ENCODE results near the gene NSMCE4A. TPM values are rescaled to one million over a fixed set of nuclear protein-coding genes. Genes with fewer than 3 reads are reported as not detected.

Gene NSMCE4A
- total and polyA plus RNA-seq, 2 donors (not counting 3 experiments of a cell fraction or from before 2014, with no cell fraction given), result 36.8 to 51.0 TPM

GRCh38 chr10:122022276-122022675 is 47.3 kb upstream of the NSMCE4A start:
- Histone ChIP-seq H3K4me3 (replicated peaks in 1 of 3; ENCODE audit: insufficient read depth in 1 of 3, low read depth in 1 of 3, low read length in 3 of 3) (no peak overlapping the region), H3K9me1 (replicated peaks; ENCODE audit: control insufficient read depth, extremely low read depth, insufficient read depth, low read length) (no peaks in the 10 kb centered on the region), H3K27ac (ENCODE audit: insufficient read depth, low read depth, low read length) (no peak overlapping the region), H3K9me3 (replicated peaks; ENCODE audit: control insufficient read depth, insufficient read depth, low read length) (no peaks in the 10 kb centered on the region), H3K79me2 (ENCODE audit: control insufficient read depth, insufficient read depth, low read length) (no peaks in the 10 kb centered on the region), H3K27me3 (ENCODE audit: control insufficient read depth in 2 of 2, insufficient read depth in 2 of 2, low read length in 2 of 2) (peaks cover 11 to 14% of the 10 kb centered on the region in 2 experiments), H3K36me3 (ENCODE audit: control insufficient read depth in 2 of 2, extremely low read depth in 1 of 2, insufficient read depth in 2 of 2, low read length in 2 of 2) (no peaks in the 10 kb centered on the region), H3K9ac (replicated peaks; ENCODE audit: extremely low read depth, insufficient read depth, low read length) (no peak overlapping the region), H3K4me1 (ENCODE audit: control insufficient read depth, extremely low read depth, insufficient read depth, low read length) (no peaks in the 10 kb centered on the region), H4K20me1 (replicated peaks; ENCODE audit: control insufficient read depth, extremely low read depth, insufficient read depth, low read length) (no peaks in the 10 kb centered on the region), H3K4me2 (ENCODE audit: insufficient read depth, low read length) (no peak overlapping the region), H2AFZ (ENCODE audit: low read depth, low read length) (no peak overlapping the region)
- POLR2A ChIA-PET, result no interaction called here
- FAIRE-seq (no peak), DNase-seq (ENCODE audit: low read depth, low spot score) (no peak)
- intact Hi-C loops (cut with micrococcal nuclease) (no loop called here), dilution Hi-C loops (cut with MboI; ENCODE audit: extremely low pct_ligation_motif_present, low sequenced_read_pairs) (no loop called here)
- TF ChIP-seq POLR2AphosphoS5 (IDR thresholded peaks at IDR 0.05; ENCODE audit: insufficient read depth, low read depth, low read length) (no peak), POLR2A (IDR thresholded peaks at IDR 0.05; ENCODE audit: low read depth, low read length) (no peak), GATA2 (IDR thresholded peaks at IDR 0.05; ENCODE audit: insufficient read depth, insufficient read length, low read depth, low read length) (no peak)
- no TSS peak for BruUV-seq (replicated peaks)
- CTCF ChIA-PET, result no interaction called here

GRCh38 chr10:122021828-122022227 is 46.8 kb upstream of the NSMCE4A start:
- Histone ChIP-seq H3K27ac (ENCODE audit: insufficient read depth, low read depth, low read length) (no peak overlapping the region), H2AFZ (ENCODE audit: low read depth, low read length) (no peak overlapping the region), H3K36me3 (ENCODE audit: control insufficient read depth in 2 of 2, extremely low read depth in 1 of 2, insufficient read depth in 2 of 2, low read length in 2 of 2) (no peaks in the 10 kb centered on the region), H3K4me2 (ENCODE audit: insufficient read depth, low read length) (no peak overlapping the region), H3K4me3 (replicated peaks in 1 of 3; ENCODE audit: insufficient read depth in 1 of 3, low read depth in 1 of 3, low read length in 3 of 3) (no peak overlapping the region), H4K20me1 (replicated peaks; ENCODE audit: control insufficient read depth, extremely low read depth, insufficient read depth, low read length) (no peaks in the 10 kb centered on the region), H3K9me3 (replicated peaks; ENCODE audit: control insufficient read depth, insufficient read depth, low read length) (no peaks in the 10 kb centered on the region), H3K9ac (replicated peaks; ENCODE audit: extremely low read depth, insufficient read depth, low read length) (no peak overlapping the region), H3K79me2 (ENCODE audit: control insufficient read depth, insufficient read depth, low read length) (no peaks in the 10 kb centered on the region), H3K9me1 (replicated peaks; ENCODE audit: control insufficient read depth, extremely low read depth, insufficient read depth, low read length) (no peaks in the 10 kb centered on the region), H3K27me3 (ENCODE audit: control insufficient read depth in 2 of 2, insufficient read depth in 2 of 2, low read length in 2 of 2) (peaks cover 11 to 14% of the 10 kb centered on the region in 2 experiments), H3K4me1 (ENCODE audit: control insufficient read depth, extremely low read depth, insufficient read depth, low read length) (no peaks in the 10 kb centered on the region)
- ChIA-PET CTCF (interaction anchor here (1.2 kb wide), 1 partner anchor 11 kb away, joined by 3 read pairs; no protein-coding TSS in a partner anchor), POLR2A (interaction anchor here (0.5 kb wide), 1 partner anchor 58 kb away, joined by 3 read pairs; no protein-coding TSS in a partner anchor)
- TF ChIP-seq POLR2AphosphoS5 (IDR thresholded peaks at IDR 0.05; ENCODE audit: insufficient read depth, low read depth, low read length) (no peak), EZH2 (IDR thresholded peaks at IDR 0.05; ENCODE audit: borderline replicate concordance, low read depth, low read length, severe bottlenecking) (no peak), POLR2A (IDR thresholded peaks at IDR 0.05; ENCODE audit: low read depth, low read length) (no peak), CTCF (IDR thresholded peaks at IDR 0.05; ENCODE audit: extremely low read depth in 1 of 2, insufficient read depth in 1 of 2, low read depth in 1 of 2, low read length in 2 of 2) (no peak), FOS (IDR thresholded peaks at IDR 0.05; ENCODE audit: borderline replicate concordance, insufficient read depth, low read length) (no peak), MYC (IDR thresholded peaks at IDR 0.05; ENCODE audit: low read depth, low read length) (no peak)
- intact Hi-C loops (cut with micrococcal nuclease) (no loop called here), dilution Hi-C loops (cut with MboI; ENCODE audit: extremely low pct_ligation_motif_present, low sequenced_read_pairs) (no loop called here)
- no peak for FAIRE-seq
- BruUV-seq (replicated peaks), result no TSS peak
- DNase-seq (ENCODE audit: low read depth, low spot score), result no peak

Measured in endothelial cell of umbilical vein (primary cell).